ENCODE data around the gene PPM1H. TPM values are rescaled to one million over a fixed set of nuclear protein-coding genes. Genes with fewer than 3 reads are reported as not detected.

The PPM1H gene
- total and polyA plus RNA-seq, 11 donors, result 1.3 to 9.6 (median 4.9) TPM

- H3K4me1 ChIP-seq, result peaks cover 0 to 51% (median 19%) of the 10 kb centered on the region in 12 donors
- no peak overlapping the region for H3K27ac ChIP-seq
- no peaks in the 10 kb centered on the region for H3K36me3 ChIP-seq
- no peak overlapping the region for H3K4me3 ChIP-seq
- TF ChIP-seq CTCF (IDR thresholded peaks at IDR 0.05), result no peak
- no peak for TF ChIP-seq POLR2A (IDR thresholded peaks at IDR 0.05)
- intact Hi-C loops (cut with DNase I), result no loop called here
- no peaks in the 10 kb centered on the region for H3K27me3 ChIP-seq
- DNase-seq (no peak), ATAC-seq (peak in 1 of 4 donors; percentile 27)
- 78 to 100% (median 95%) methylated on average over 2 of the region's 2 CpGs for WGBS, 4 donors
- H3K9me3 ChIP-seq, result no peaks in the 10 kb centered on the region
These were observed 216.1 kb downstream of the PPM1H start for GRCh38 chr12:62718762-62719426.

DNA sequence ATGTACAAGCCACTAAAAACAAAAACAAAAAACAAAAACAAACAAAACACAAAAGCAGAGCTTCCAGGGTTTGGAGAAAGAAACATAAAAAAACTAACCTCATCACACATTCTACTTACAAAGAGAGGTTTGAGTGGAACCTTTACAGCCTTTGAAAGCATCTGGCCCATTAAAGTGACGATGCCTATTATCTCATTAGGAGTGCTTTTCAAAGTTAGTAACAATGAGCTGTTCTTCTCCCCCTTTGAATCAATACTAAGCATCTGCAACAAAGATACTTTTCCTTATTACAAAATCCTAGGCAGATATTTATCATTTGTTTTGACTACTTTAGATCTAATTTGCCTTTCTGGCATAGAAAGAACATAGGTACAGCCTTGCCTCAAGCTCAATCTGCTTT is 217.3 kb downstream of the PPM1H start:
- intact Hi-C loops (cut with DNase I), result no loop called here
- TF ChIP-seq POLR2A (IDR thresholded peaks at IDR 0.05), result no peak
- TF ChIP-seq CTCF (IDR thresholded peaks at IDR 0.05), result no peak
- DNase-seq (no peak), ATAC-seq (no peak)
- Histone ChIP-seq H3K4me3 (no peak overlapping the region), H3K27me3 (no peaks in the 10 kb centered on the region), H3K9me3 (no peaks in the 10 kb centered on the region), H3K36me3 (no peaks in the 10 kb centered on the region), H3K27ac (no peak overlapping the region), H3K4me1 (peaks cover 0 to 51% (median 20%) of the 10 kb centered on the region in 12 donors)
- WGBS, 4 donors, result 93 to 100% (median 95%) methylated on average over 1 of the region's 1 CpG

GRCh38 chr12:62716866-62717525 is 218.0 kb downstream of the PPM1H start:
- Histone ChIP-seq H3K27ac (no peak overlapping the region), H3K9me3 (no peaks in the 10 kb centered on the region), H3K4me1 (peaks cover 0 to 51% (median 20%) of the 10 kb centered on the region in 12 donors), H3K4me3 (no peak overlapping the region), H3K27me3 (no peaks in the 10 kb centered on the region), H3K36me3 (no peaks in the 10 kb centered on the region)
- DNase-seq (no peak), ATAC-seq (no peak)
- intact Hi-C loops (cut with DNase I), result no loop called here
- TF ChIP-seq POLR2A (IDR thresholded peaks at IDR 0.05) (no peak), CTCF (IDR thresholded peaks at IDR 0.05) (no peak)
- WGBS, 4 donors, result 84 to 93% (median 91%) methylated on average over 5 of the region's 5 CpGs

DNA sequence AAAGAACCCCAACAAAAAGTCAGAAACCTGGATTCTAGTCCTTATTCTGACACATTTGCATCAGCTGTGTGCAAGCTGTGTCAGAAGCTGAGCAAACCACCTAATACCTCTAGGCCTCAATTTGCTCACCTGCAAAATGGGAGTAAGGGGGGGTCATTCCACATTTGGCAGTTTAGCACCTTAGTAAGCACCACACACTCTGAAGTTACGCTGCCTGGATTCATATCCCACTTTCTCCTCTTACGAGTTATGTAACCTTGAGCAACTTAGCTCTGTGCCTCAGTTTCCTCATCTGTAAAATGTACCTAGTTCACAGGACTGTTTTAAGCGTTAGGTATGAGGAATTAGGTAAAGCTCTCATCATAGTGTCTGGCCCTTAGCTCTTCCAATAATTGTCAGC is 218.9 kb downstream of the PPM1H start:
- Histone ChIP-seq H3K9me3 (no peaks in the 10 kb centered on the region), H3K27me3 (no peaks in the 10 kb centered on the region), H3K36me3 (no peaks in the 10 kb centered on the region), H3K4me3 (no peak overlapping the region), H3K4me1 (peaks cover 0 to 49% (median 17%) of the 10 kb centered on the region in 12 donors), H3K27ac (peak overlapping the region in 1 of 12 donors; percentile 67)
- 64 to 100% (median 87%) methylated on average over 3 of the region's 3 CpGs for WGBS, 4 donors
- DNase-seq (no peak), ATAC-seq (no peak)
- TF ChIP-seq CTCF (IDR thresholded peaks at IDR 0.05) (no peak), POLR2A (IDR thresholded peaks at IDR 0.05) (no peak)
- intact Hi-C loops (cut with DNase I), result no loop called here

All from heart left ventricle (tissue), 16 donors.